Esophagus muscularis mucosa (tissue), 3 donors: ENCODE measurements around the gene SPEG.

ENCODE experiments used
- EP300 ChIP-seq: sonication (generic); formaldehyde crosslinking; IDR thresholded peaks from one replicate; pipeline ENCODE4 v1.6.1; 2017; ENCODE audit warnings: antibody characterized with exemption
- TF ChIP-seq, protein P1 (sequence below), 3 experiments: fragments of 200-600 bp in 2 of 3; fragments of 450-650 bp in 1 of 3; sonication (generic) in 2 of 3; IDR thresholded peaks; one replicate each; pipeline ENCODE4 v1.5.1; 2017 to 2019; ENCODE audit warnings: antibody characterized with exemption in 3 of 3, mild to moderate bottlenecking in 2 of 3, moderate library complexity in 1 of 3

DNA sequence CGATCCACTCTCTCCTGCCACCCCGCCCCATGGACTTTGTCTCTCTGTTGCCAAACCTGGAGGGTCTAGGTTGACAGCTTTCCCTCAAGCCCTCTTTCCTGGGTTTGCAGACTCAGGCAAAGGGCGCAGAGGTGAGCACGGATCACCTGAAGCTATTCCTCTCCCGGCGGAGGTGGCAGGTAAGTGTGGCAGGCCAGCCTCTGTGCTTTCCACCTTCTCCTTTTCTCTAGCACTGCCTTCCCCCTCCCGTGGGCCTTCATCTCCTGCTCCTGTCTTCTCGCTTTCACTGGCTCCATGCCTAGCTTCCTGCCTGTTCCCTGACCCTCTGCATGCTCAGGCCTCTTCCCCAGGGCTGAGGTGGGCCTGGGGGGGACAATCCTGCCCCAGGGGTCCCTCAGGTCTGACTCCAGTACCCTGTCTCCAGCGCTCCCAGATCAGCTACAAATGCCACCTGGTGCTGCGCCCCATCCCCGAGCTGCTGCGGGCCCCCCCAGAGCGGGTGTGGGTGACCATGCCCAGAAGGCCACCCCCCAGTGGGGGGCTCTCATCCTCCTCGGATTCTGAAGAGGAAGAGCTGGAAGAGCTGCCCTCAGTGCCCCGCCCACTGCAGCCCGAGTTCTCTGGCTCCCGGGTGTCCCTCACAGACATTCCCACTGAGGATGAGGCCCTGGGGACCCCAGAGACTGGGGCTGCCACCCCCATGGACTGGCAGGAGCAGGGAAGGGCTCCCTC lies 48.2 kb downstream of the SPEG start:
- TF ChIP-seq, protein P1, sequence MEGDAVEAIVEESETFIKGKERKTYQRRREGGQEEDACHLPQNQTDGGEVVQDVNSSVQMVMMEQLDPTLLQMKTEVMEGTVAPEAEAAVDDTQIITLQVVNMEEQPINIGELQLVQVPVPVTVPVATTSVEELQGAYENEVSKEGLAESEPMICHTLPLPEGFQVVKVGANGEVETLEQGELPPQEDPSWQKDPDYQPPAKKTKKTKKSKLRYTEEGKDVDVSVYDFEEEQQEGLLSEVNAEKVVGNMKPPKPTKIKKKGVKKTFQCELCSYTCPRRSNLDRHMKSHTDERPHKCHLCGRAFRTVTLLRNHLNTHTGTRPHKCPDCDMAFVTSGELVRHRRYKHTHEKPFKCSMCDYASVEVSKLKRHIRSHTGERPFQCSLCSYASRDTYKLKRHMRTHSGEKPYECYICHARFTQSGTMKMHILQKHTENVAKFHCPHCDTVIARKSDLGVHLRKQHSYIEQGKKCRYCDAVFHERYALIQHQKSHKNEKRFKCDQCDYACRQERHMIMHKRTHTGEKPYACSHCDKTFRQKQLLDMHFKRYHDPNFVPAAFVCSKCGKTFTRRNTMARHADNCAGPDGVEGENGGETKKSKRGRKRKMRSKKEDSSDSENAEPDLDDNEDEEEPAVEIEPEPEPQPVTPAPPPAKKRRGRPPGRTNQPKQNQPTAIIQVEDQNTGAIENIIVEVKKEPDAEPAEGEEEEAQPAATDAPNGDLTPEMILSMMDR (IDR thresholded peaks at IDR 0.05), result no peak
- TF ChIP-seq EP300, result no peak
